Left ventricle myocardium superior (tissue), 1 donor: Measurements from ENCODE around the gene LMOD1. TPM values are rescaled to one million over a fixed set of nuclear protein-coding genes. Genes with fewer than 3 reads are reported as not detected.
"Not testable (repeated sequence)": the region's sequence is repeated elsewhere in the genome, so short reads cannot be mapped to it uniquely, and the experiment has no call there.

Experiments used
- ATAC-seq: fragments of 200-7000 bp; cut with Tn5 transposase; one replicate; pipeline ENCODE4 v1.9.1; 2020; ENCODE audit warnings: mild to moderate bottlenecking, moderate library complexity
- DNase-seq: peaks from one replicate; pipeline ENCODE4 v3.0.0-alpha.2; 2020
- intact Hi-C: fragments of 100-400 bp; cut with micrococcal nuclease; formaldehyde crosslinking; loops from one replicate; pipeline ENCODE4 v1.11.0; 2022
- total RNA-seq: library from RNA; stranded (reverse); fragmentation: NEBNext Ultra II Directional; extraction: Animal tissue kit (Norgen Biotek cat#: 25700); gene quantifications from one replicate; pipeline ENCODE4 v1.2.1, GENCODE V29; 2021
- donor health status: DM: no; HTN: yes; CAD: no; lungs with severe emphysema.

Gene LMOD1
- total RNA-seq, 1 donor from 2014 or later: 8.0 TPM

DNA sequence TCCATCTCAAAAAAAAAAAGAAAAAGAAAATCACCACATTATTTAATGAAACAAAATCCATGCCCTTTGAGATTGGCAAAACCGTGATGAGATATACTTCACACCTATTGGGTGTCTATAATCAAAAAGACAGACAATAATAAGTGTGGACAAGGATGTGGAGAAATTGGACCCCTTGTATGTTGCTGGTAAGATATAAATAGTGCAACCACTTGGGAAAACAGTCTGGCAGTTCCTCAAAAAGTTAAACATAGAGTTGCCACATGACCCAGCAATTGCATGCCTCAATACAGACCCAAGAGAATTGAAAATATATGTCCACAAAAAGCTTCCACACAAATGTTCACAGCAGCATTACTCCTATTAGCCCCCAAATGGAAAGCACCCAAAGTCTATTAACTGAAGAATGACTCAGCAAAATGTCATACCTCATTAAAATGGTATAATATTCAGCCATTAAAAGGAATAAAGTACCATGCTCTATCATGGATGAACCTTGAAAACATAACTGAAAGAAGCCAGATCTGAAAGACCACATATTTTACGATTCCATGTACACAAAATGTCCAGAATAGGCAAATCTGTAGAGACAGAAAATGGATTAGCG, 24.3 kb downstream of the LMOD1 start:
- no peak for ATAC-seq
- no peak for DNase-seq
- intact Hi-C loops: no loop called here

DNA sequence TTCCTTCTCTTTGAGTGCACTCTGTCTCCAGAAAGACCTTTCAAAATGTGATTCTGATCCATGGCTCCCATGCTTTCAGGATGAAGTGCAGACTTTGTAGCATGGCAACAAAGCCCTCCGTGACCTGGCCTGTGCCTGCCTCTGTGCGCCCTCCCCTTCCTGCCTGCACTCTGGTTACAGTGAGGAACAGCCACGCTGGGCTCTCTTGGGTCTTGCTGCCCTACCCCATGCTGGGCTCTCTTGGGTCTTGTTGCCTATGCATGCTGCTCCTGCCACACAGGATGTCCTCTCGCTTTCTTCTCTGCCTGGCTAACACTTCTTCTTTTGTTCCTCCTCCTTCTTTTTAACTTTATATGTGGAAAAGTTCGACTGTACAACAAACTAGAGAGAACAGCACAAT, 28.0 kb downstream of the LMOD1 start:
- DNase-seq (no peak), ATAC-seq (no peak)
- intact Hi-C loops: no loop called here

DNA sequence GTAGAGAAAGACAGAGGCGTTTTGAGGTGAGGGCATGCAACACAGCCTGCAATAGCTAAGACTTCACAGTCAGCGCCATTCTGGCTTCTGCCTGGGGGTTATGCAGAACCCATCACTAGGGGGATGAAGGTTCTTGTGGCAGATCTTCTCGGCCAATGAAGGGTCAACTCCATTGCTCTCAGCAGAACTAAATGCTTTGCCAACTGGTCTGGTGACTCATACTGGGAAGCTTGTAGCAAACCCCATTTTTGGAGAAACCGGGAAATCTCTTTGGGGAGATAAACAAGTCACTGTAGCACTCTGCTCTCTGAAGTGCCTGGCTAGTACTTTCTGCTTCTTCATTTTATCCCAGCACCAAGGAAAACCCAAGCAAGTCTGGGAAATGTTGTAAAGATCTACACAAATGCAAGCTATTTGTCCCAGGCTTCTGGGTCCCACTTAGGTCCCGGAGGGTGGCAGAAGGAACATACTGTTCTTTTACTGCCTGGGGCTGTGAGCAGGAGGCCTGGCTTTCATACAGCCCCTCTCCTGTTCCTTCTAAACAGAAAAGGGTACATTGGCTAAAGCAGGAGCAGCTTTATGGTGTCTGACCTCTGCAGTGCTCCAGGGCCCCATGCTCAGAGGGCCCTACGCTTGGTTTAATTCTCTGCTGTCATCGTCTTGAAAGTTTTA, 28.9 kb downstream of the LMOD1 start:
- intact Hi-C loops: no loop called here
- no peak for DNase-seq
- ATAC-seq: peak; percentile 83

- DNase-seq: peak; percentile 60
- intact Hi-C loops: no loop called here
- peak; percentile 63 for ATAC-seq
These were observed 29.6 kb downstream of the LMOD1 start for GRCh38 chr1:201916649-201917249.

GRCh38 chr1:201914456-201915235, 31.7 kb downstream of the LMOD1 start:
- intact Hi-C loops: no loop called here
- no peak for DNase-seq
- ATAC-seq: no peak

- ATAC-seq (no peak), DNase-seq (no peak)
- intact Hi-C loops: no loop called here
These were observed 33.5 kb downstream of the LMOD1 start for GRCh38 chr1:201912832-201913231.

DNA sequence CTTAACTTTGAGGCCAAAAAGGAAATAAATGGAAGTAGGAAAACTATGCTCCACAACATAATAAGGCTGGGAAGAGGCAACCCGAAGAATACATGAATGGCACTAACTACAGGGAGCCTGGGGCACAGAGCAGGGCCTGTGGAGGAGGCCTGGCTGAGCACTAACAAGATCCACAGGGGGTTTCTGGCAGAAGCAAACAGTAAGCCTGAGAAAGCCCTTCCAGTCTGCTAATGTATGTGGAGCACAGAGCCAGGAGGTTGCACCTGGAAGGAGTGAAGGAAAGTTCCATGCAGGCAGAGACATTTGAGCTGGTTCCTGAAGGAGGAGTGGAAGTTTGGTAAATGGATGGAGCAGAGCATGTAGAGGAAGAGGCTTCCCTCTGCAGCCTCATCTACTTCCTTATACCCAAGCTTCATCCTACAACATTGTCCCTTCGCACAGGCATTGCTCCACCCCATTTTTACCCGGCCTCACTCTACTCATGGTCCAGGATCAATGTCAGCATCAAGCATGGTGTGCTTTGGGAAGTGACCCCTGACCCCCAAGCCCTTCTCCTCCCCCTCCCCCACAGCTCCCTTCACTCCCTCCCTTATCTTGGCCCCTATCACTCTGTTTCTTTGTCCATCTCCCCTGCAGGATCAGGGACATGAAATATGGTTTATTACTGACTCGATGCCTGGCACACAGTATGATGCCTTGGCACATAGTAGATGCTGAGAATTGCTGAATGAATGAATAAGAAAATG, 34.3 kb downstream of the LMOD1 start:
- intact Hi-C loops: no loop called here
- DNase-seq (no peak), ATAC-seq (no peak)

- intact Hi-C loops: no loop called here
- ATAC-seq (no peak), DNase-seq (no peak)
These were observed 38.7 kb downstream of the LMOD1 start for GRCh38 chr1:201907621-201908020.

DNA sequence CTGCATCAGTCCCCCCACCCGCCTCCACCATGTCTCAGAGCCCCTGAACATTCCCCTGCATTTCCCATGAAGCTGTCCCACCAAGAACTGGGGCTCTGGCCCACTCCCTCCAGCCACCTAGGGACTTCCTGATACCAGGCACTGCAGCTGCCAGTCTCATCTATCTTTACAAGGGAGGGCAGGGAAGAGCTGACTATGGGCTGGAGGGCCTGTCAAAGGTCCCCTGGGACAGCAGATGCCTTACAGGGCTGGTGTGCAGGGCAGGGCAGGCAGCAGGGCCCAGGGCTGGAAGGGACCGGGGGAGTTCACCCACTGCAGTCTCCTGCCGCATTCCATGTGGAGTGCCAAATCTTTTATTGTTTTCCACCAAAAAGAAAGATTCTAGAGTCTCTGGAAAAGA, 40.0 kb downstream of the LMOD1 start:
- no peak for ATAC-seq
- intact Hi-C loops: no loop called here

DNA sequence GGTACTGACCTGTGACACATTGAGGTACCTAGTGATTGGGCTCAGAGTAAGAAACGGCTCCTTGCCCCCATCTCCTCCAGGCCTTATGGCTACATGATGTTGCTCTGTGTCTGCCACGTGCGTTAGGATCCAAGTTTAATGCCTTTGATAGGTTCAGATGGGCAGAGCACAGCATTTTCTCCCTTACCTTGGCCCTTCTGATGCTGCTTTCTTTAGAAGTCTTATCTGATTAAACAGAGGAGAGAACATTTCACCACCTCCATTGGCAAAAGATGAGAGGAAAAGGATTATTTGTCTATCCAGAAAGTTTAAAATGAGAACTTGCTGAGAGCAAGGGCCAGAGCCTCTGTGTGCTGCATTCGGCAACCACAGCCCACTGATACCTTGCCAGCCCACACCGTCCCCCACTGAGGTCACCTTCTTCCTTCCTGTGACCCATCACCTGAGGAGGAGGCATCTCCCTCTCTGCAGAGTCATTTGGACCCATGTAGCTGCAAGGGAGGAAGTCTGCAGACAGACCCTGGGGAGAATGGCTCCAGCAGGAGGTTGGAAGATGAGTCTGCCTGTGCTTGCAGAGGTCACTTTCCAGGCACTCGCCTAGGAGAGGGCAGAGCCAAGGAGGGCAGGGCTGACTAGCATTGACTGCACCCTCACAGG, 41.0 kb downstream of the LMOD1 start:
- no peak for ATAC-seq
- intact Hi-C loops: no loop called here
- no peak for DNase-seq

More for the DNA sequence above, 40.0 kb downstream of the LMOD1 start:
- no peak for DNase-seq

GRCh38 chr1:201904579-201904978, 41.8 kb downstream of the LMOD1 start:
- ATAC-seq (peak; percentile 68), DNase-seq (no peak)

DNA sequence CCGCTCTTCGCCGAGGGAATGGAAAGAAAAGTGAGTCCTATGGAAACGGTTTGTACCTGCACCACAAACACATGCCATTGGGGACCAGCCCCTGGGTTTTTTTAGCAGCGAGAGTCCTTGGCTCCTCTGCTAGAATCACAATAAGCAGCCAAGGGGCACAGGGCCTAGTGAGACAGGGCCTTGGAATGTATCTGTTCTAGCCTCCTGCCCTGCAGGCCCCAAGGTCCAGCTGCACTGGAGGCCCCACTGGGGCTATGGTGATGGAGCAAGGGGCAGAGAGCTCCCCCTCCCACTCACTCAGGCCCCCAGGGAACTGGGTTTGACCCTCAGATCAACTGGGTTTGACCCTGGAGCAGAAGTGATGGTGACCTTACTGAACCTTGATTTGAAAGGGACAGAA, 43.2 kb downstream of the LMOD1 start:
- DNase-seq (no peak), ATAC-seq (peak; percentile 45)

More at GRCh38 chr1:201904579-201904978, 41.8 kb downstream of the LMOD1 start:
- intact Hi-C loops: no loop called here

DNA sequence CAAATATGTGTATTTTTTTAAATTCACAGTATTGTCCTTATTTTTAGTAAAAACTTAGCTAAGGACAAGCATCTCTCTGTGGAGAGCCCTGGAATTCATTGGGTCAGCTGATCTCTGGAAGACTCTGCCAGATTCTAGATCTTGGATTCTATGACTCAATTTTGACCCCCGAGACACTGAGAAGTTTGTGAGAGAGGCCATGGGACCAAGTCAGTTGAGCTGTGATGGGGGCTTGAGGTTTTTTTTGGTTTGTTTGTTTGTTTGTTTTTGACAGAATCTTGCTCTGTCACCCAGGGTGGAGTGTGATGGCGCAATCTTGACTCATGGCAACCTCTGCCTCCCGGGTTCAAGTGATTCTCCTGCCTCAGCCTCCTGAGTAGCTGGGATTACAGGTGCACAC, 44.1 kb downstream of the LMOD1 start:
- no peak for ATAC-seq
- intact Hi-C loops: no loop called here
- no peak for DNase-seq

More for the DNA sequence above, 43.2 kb downstream of the LMOD1 start:
- intact Hi-C loops: no loop called here

DNA sequence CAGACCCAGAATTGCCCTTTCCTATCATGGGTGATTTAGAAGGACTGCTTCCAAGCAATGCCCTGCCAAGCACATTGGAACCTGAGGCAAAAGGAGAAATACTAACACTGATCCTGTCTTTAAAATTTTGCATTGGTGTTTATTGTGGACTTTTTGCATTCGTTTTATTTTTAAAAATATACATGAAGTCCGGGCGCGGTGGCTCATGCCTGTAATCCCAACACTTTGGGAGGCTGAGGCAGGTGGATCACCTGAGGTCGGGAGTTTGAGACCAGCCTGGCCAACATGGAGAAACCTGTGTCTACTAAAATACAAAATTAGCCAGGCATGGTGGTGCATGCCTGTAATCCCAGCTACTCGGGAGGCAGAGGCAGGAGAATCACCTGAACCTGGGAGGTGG, 45.3 kb downstream of the LMOD1 start:
- ATAC-seq, intact Hi-C loops: not testable (repeated sequence)

DNA sequence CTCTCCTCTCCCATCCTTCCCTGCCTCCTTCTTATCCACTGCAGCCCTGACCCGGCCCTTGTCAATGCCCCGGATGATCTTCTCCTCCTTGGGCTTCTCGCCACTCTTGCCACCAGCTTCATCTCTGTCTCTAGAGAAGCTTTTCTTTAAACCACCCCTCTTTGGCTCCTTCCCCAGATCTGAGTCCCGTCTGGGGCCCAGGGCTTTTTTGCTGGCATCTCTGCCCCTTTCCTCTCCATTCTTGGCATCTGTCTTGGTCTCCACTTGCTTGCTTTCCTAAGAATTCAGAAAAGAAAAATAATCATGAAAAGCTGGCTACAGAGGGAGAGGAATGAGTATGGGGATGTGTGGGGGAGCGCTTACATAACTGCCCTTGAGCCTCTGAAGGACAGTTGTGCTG, 45.9 kb downstream of the LMOD1 start:
- ATAC-seq (no peak), DNase-seq (no peak)
- intact Hi-C loops: no loop called here

More for the DNA sequence above, 45.3 kb downstream of the LMOD1 start:
- DNase-seq: not testable (repeated sequence)

DNA sequence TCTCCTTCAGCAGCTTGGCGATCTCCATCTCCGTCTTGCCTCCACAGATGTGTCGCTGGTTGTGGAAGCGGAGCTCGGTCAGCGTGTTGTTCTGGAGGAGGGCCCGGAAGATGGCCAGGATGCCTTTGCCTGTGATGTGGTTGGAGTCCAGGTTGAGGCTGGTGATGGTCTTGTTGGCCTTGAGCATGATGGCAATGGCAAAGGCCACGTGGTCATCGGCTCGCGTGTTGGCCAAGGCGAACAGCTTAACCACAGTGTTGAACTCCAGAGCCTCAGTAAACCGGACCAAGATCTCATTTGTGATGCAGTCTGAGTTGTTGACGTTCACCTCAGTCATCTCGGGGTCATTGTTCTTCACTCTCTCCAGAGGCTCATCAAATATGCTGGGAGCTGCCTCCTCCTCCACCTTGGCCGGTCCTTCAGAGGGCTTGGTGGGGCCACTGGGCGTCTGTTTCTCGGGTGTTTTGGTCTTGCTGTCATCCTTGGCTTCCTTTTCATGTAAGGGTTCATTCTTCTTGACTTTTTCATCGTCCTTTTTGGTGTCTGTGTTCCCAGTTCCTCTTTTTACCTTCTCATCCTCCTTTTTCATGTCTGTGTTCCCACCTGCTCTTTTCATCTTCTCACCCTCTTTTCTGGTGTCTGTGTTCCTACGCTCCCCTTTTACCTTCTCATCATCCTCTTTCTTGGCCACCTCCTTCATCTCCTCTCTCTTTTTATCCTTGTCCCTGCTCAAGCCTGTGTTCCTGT, 46.5 kb downstream of the LMOD1 start:
- intact Hi-C loops: loop anchor here (5.0 kb wide), 1 partner anchor 72 kb away; no protein-coding TSS in a partner anchor
- ATAC-seq (no peak), DNase-seq (no peak)

DNA sequence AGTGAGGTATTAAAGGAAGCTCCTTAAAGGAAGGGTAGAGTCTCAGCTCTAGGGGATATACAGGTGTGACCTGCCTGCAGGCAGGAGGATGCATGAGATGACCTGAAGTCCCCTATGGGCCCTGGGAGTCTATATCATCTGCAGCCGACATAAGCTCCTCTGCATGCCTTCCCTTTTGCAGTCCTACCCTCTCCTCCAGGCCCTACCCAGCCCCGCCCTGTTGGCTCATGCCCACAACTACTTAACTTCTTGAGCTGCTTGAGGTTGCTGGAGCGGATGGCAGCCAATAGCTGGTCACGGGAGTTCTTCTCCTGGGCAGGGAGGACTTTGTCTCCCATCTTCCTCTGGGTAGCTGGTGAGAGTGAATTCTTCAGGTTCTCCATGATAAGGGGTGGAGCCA, 47.4 kb downstream of the LMOD1 start:
- no peak for ATAC-seq
- no peak for DNase-seq
- intact Hi-C loops: loop anchor here (5.0 kb wide), 1 partner anchor 73 kb away; no protein-coding TSS in a partner anchor
